Astrocyte (in vitro differentiated cells and primary cell): ENCODE data around the gene SLC5A8. TPM values are rescaled to one million over a fixed set of nuclear protein-coding genes. Genes with fewer than 3 reads are reported as not detected.

Source experiments
- DNase-seq: peaks from one replicate; pipeline ENCODE4 v3.0.0-alpha.2; 2010; ENCODE audit warnings: low read depth
- FAIRE-seq: peaks from 2 replicates; lab custom pipeline; 2011; peaks lifted over from hg19 to GRCh38; lab: Jason Lieb, UNC
- H2AFZ ChIP-seq: 2 replicates; pipeline ENCODE4 v1.6.0; 2012; ENCODE audit warnings: low read depth, low read length, inconsistent platforms
- H3K27ac ChIP-seq: 2 replicates; pipeline ENCODE4 v1.5.1; 2011; ENCODE audit warnings: low read depth, low read length, inconsistent platforms
- H3K27me3 ChIP-seq: 2 replicates; pipeline ENCODE4 v1.6.0; 2011; ENCODE audit warnings: low read length, inconsistent platforms; ENCODE audit not compliant: insufficient read depth
- H3K36me3 ChIP-seq: 2 replicates; pipeline ENCODE4 v1.5.1; 2011; ENCODE audit warnings: low read length, inconsistent platforms; ENCODE audit not compliant: insufficient read depth
- H3K4me1 ChIP-seq: 2 replicates; pipeline ENCODE4 v1.5.1; 2011; ENCODE audit warnings: low read length, inconsistent platforms; ENCODE audit not compliant: insufficient read depth
- H3K4me2 ChIP-seq: 2 replicates; pipeline ENCODE4 v1.6.0; 2012; ENCODE audit warnings: low read length, inconsistent platforms
- H3K4me3 ChIP-seq: 2 replicates; pipeline ENCODE4 v1.5.1; 2011; ENCODE audit warnings: low read depth, mild to moderate bottlenecking, low read length, inconsistent platforms; ENCODE audit not compliant: insufficient read depth
- H3K79me2 ChIP-seq: 2 replicates; pipeline ENCODE4 v1.6.0; 2012; ENCODE audit warnings: mild to moderate bottlenecking, low read length, inconsistent platforms; ENCODE audit not compliant: insufficient read depth
- H3K9ac ChIP-seq: 2 replicates; pipeline ENCODE4 v1.6.0; 2012; ENCODE audit warnings: mild to moderate bottlenecking, low read length, inconsistent platforms
- H3K9me3 ChIP-seq: 2 replicates; pipeline ENCODE4 v1.5.1; 2012; ENCODE audit warnings: low read depth, mild to moderate bottlenecking, low read length, inconsistent platforms; ENCODE audit not compliant: insufficient read depth
- H4K20me1 ChIP-seq: 2 replicates; pipeline ENCODE4 v1.6.0; 2012; ENCODE audit warnings: low read length, inconsistent platforms; ENCODE audit not compliant: insufficient read depth
- H3K27ac Mint-ChIP-seq: one replicate; pipeline ENCODE4 v1.8.0; 2021; ENCODE audit warnings: mild to moderate bottlenecking, mixed read lengths; ENCODE audit not compliant: unreplicated experiment
- H3K27me3 Mint-ChIP-seq: one replicate; pipeline ENCODE4 v1.8.0; 2021; ENCODE audit warnings: low read depth, mixed read lengths; ENCODE audit not compliant: unreplicated experiment
- H3K36me3 Mint-ChIP-seq: one replicate; pipeline ENCODE4 v1.8.0; 2021; ENCODE audit warnings: low read depth, mixed read lengths; ENCODE audit not compliant: unreplicated experiment
- H3K4me1 Mint-ChIP-seq: one replicate; pipeline ENCODE4 v1.8.0; 2021; ENCODE audit warnings: low read depth, mixed read lengths; ENCODE audit not compliant: unreplicated experiment
- H3K4me3 Mint-ChIP-seq: one replicate; pipeline ENCODE4 v1.8.0; 2021; ENCODE audit warnings: mild to moderate bottlenecking, moderate library complexity, mixed read lengths; ENCODE audit not compliant: unreplicated experiment
- H3K9me3 Mint-ChIP-seq: one replicate; pipeline ENCODE4 v1.8.0; 2021; ENCODE audit warnings: mild to moderate bottlenecking, mixed read lengths; ENCODE audit not compliant: unreplicated experiment
- EZH2 ChIP-seq: IDR thresholded peaks from 2 replicates; pipeline ENCODE4 v1.6.1; 2012; ENCODE audit warnings: mild to moderate bottlenecking, low read length, inconsistent platforms; ENCODE audit not compliant: insufficient read depth
- total RNA-seq: library from RNA; stranded (reverse); gene quantifications from 2 replicates; pipeline ENCODE4 v1.2.1, GENCODE V29; 2021
- TF ChIP-seq, protein P1 (sequence below): IDR thresholded peaks from 2 replicates; pipeline ENCODE4 v1.5.1; 2011; ENCODE audit warnings: low read depth, mild to moderate bottlenecking, inconsistent platforms, low read length, moderate library complexity; ENCODE audit not compliant: insufficient read depth

Gene SLC5A8
- total RNA-seq, 1 donor from 2014 or later, result not detected

DNA sequence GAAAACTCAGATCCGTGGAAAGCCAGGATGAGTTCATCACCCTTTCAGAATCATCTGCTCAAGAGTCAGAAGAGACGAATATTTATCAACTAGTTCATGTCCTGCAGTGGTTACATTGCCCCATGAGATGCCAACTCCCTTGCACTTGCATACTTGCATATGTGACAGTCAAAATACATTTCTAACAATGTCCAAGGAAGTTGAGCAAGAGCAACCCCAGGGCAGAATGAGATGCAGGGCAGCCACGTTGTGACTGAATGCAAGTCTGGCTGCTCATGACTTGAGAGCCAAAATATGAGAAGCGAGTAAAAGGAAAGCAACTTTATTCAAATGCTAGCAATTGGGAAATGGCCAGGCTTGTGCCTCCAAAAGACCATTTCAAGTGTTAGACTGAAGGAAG is 46.2 kb upstream of the SLC5A8 start:
- Mint-ChIP-seq H3K4me1 (no peaks in the 10 kb centered on the region), H3K36me3 (no peaks in the 10 kb centered on the region), H3K27ac (no peak overlapping the region), H3K4me3 (no peak overlapping the region), H3K27me3 (peaks cover 2% of the 10 kb centered on the region), H3K9me3 (peaks cover 2% of the 10 kb centered on the region)
- DNase-seq (no peak), FAIRE-seq (no peak)
- Histone ChIP-seq H4K20me1 (no peaks in the 10 kb centered on the region), H3K79me2 (no peaks in the 10 kb centered on the region), H3K9me3 (no peaks in the 10 kb centered on the region), H3K4me1 (no peaks in the 10 kb centered on the region), H3K27ac (no peak overlapping the region), H3K36me3 (no peaks in the 10 kb centered on the region), H3K4me2 (no peak overlapping the region), H3K27me3 (no peaks in the 10 kb centered on the region), H3K9ac (no peak overlapping the region), H2AFZ (no peak overlapping the region), H3K4me3 (no peak overlapping the region)
- no peak for TF ChIP-seq EZH2
- TF ChIP-seq, protein P1, sequence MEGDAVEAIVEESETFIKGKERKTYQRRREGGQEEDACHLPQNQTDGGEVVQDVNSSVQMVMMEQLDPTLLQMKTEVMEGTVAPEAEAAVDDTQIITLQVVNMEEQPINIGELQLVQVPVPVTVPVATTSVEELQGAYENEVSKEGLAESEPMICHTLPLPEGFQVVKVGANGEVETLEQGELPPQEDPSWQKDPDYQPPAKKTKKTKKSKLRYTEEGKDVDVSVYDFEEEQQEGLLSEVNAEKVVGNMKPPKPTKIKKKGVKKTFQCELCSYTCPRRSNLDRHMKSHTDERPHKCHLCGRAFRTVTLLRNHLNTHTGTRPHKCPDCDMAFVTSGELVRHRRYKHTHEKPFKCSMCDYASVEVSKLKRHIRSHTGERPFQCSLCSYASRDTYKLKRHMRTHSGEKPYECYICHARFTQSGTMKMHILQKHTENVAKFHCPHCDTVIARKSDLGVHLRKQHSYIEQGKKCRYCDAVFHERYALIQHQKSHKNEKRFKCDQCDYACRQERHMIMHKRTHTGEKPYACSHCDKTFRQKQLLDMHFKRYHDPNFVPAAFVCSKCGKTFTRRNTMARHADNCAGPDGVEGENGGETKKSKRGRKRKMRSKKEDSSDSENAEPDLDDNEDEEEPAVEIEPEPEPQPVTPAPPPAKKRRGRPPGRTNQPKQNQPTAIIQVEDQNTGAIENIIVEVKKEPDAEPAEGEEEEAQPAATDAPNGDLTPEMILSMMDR, result no peak

DNA sequence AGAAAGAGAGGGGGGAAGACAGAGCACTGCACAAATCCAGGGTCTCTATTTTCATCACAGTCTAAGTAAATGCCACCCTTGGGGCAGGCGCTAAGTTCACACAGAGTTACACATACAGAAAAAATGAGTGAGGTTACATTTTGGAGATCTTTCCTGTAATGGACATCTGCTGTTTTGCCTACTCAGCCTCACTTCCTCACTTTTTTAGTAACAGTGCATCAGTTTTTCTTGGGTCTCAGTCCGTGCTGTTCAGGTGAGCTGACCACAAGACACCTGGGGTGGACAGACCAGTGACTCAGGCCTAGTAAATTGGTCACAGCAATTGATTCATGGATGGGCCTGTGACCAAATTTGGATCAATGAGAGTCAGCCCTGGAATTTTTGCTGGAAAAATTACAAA is 33.6 kb upstream of the SLC5A8 start:
- no peak overlapping the region for H3K4me3 ChIP-seq
- DNase-seq (no peak), FAIRE-seq (no peak)
- no peaks in the 10 kb centered on the region for H4K20me1 ChIP-seq
- H3K79me2 ChIP-seq, result no peaks in the 10 kb centered on the region
- H3K9ac ChIP-seq, result no peak overlapping the region
- Mint-ChIP-seq H3K27ac (no peak overlapping the region), H3K36me3 (no peaks in the 10 kb centered on the region), H3K4me1 (peaks cover 9% of the 10 kb centered on the region), H3K9me3 (peaks cover 3% of the 10 kb centered on the region), H3K27me3 (no peaks in the 10 kb centered on the region), H3K4me3 (no peak overlapping the region)
- no peaks in the 10 kb centered on the region for H3K27me3 ChIP-seq
- no peak for TF ChIP-seq EZH2
- TF ChIP-seq, protein P1, result no peak
- no peaks in the 10 kb centered on the region for H3K4me1 ChIP-seq
- H3K4me2 ChIP-seq, result no peak overlapping the region
- peaks cover 4% of the 10 kb centered on the region for H3K9me3 ChIP-seq
- H2AFZ ChIP-seq, result no peak overlapping the region
- no peak overlapping the region for H3K27ac ChIP-seq
- H3K36me3 ChIP-seq, result no peaks in the 10 kb centered on the region

DNA sequence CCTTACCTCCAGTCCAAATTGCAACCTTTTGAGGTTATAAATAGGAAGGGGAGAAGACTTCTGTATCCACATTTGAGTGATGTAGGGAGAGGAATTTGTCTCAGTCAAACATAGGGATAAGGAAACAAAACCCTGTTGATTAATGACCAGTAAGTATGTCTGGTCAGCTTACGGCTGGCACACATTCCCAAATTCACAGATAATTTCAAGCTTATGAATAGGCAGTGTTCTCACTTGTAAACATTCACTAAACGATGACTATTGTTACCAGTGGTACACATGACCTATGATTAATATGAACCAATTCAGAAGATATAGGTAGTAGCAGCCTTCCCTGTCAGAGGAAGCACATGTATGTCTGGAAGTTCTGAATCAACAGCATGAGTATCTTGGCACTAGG is 33.0 kb upstream of the SLC5A8 start:
- H3K27me3 Mint-ChIP-seq, result no peaks in the 10 kb centered on the region
- Histone ChIP-seq H3K9me3 (peaks cover 4% of the 10 kb centered on the region), H3K27ac (no peak overlapping the region), H3K4me1 (no peaks in the 10 kb centered on the region), H3K79me2 (no peaks in the 10 kb centered on the region), H2AFZ (no peak overlapping the region), H3K36me3 (no peaks in the 10 kb centered on the region), H3K4me3 (no peak overlapping the region), H3K27me3 (no peaks in the 10 kb centered on the region), H3K9ac (no peak overlapping the region), H3K4me2 (no peak overlapping the region), H4K20me1 (no peaks in the 10 kb centered on the region)
- TF ChIP-seq, protein P1, result no peak
- TF ChIP-seq EZH2, result no peak
- no peak overlapping the region for H3K4me3 Mint-ChIP-seq
- H3K4me1 Mint-ChIP-seq, result peaks cover 9% of the 10 kb centered on the region
- H3K9me3 Mint-ChIP-seq, result peaks cover 4% of the 10 kb centered on the region
- FAIRE-seq, result no peak
- no peaks in the 10 kb centered on the region for H3K36me3 Mint-ChIP-seq
- peak; percentile 75 for DNase-seq
- no peak overlapping the region for H3K27ac Mint-ChIP-seq
